Jurkat, Clone E6-1 (cell line): ENCODE measurements around the gene TRPM3. TPM values are rescaled to one million over a fixed set of nuclear protein-coding genes. Genes with fewer than 3 reads are reported as not detected.

Source experiments
- DNase-seq: peaks from one replicate; pipeline ENCODE4 v3.0.0-alpha.2; 2011; ENCODE audit warnings: low read depth, low spot score
- H3K4me3 ChIP-seq: 2 replicates; pipeline ENCODE4 v1.5.1; 2011; ENCODE audit warnings: mild to moderate bottlenecking, low read length, control low read depth, moderate library complexity
- polyA plus RNA-seq: library from polyadenylated mRNA; unstranded; fragments of >200 nt; gene quantifications from one replicate; pipeline ENCODE4 v1.2.1, GENCODE V29; 2012; ENCODE audit warnings: missing spikeins; ENCODE audit not compliant: insufficient read length, insufficient read depth

TRPM3 gene
- not detected for polyA plus RNA-seq

- no peak for DNase-seq
- H3K4me3 ChIP-seq = no peak within 1 kb of the TSS
Observed at GRCh38 chr9:71121275-71122021, at the start of gene TRPM3. TRPM3 (minus strand) TSS chr9:71121621; CDS start chr9:71121354, 267 bp downstream.

- DNase-seq = no peak
- no peak overlapping the region for H3K4me3 ChIP-seq
Observed at GRCh38 chr9:71168418-71168817, 47.0 kb upstream of the TRPM3 start.

GRCh38 chr9:71162126-71162525, 40.7 kb upstream of the TRPM3 start:
- H3K4me3 ChIP-seq = no peak overlapping the region
- DNase-seq = no peak

- H3K4me3 ChIP-seq = no peak overlapping the region
- no peak for DNase-seq
Observed at GRCh38 chr9:71157731-71158130, 36.3 kb upstream of the TRPM3 start.

- H3K4me3 ChIP-seq = no peak overlapping the region
- DNase-seq = no peak
Observed at GRCh38 chr9:71147368-71147767, 25.9 kb upstream of the TRPM3 start.

GRCh38 chr9:71146511-71146910, 25.1 kb upstream of the TRPM3 start:
- peak; percentile 12 for DNase-seq

GRCh38 chr9:71145179-71145578, 23.8 kb upstream of the TRPM3 start:
- DNase-seq = no peak
- H3K4me3 ChIP-seq = no peak overlapping the region

More at GRCh38 chr9:71146511-71146910, 25.1 kb upstream of the TRPM3 start:
- no peak overlapping the region for H3K4me3 ChIP-seq

GRCh38 chr9:71144495-71144894, 23.1 kb upstream of the TRPM3 start:
- H3K4me3 ChIP-seq = no peak overlapping the region
- no peak for DNase-seq

GRCh38 chr9:71136696-71137095, 15.3 kb upstream of the TRPM3 start:
- H3K4me3 ChIP-seq = no peak overlapping the region
- peak; percentile 50 for DNase-seq

GRCh38 chr9:71131145-71131544, 9.7 kb upstream of the TRPM3 start:
- DNase-seq = no peak

GRCh38 chr9:71130521-71130920, 9.1 kb upstream of the TRPM3 start:
- H3K4me3 ChIP-seq = no peak overlapping the region
- no peak for DNase-seq

More at GRCh38 chr9:71131145-71131544, 9.7 kb upstream of the TRPM3 start:
- H3K4me3 ChIP-seq = no peak overlapping the region

- no peak for DNase-seq
- no peak overlapping the region for H3K4me3 ChIP-seq
Observed at GRCh38 chr9:71128796-71129195, 7.4 kb upstream of the TRPM3 start.

GRCh38 chr9:71127301-71127700, 5.9 kb upstream of the TRPM3 start:
- DNase-seq = no peak
- no peak overlapping the region for H3K4me3 ChIP-seq

GRCh38 chr9:71122421-71122820, 1.0 kb upstream of the TRPM3 start:
- H3K4me3 ChIP-seq = no peak overlapping the region
- no peak for DNase-seq

- DNase-seq = no peak
- no peak overlapping the region for H3K4me3 ChIP-seq
Observed at GRCh38 chr9:71122022-71122275, 528 bp upstream of the TRPM3 start.

GRCh38 chr9:71120501-71121247, 747 bp downstream of the TRPM3 start:
- no peak overlapping the region for H3K4me3 ChIP-seq
- DNase-seq = no peak

GRCh38 chr9:71119746-71120145, 1.7 kb downstream of the TRPM3 start:
- no peak overlapping the region for H3K4me3 ChIP-seq

GRCh38 chr9:71118324-71118723, 3.1 kb downstream of the TRPM3 start:
- no peak for DNase-seq
- no peak overlapping the region for H3K4me3 ChIP-seq

More at GRCh38 chr9:71119746-71120145, 1.7 kb downstream of the TRPM3 start:
- DNase-seq = no peak

GRCh38 chr9:71115448-71115975, 5.9 kb downstream of the TRPM3 start:
- DNase-seq = no peak
- H3K4me3 ChIP-seq = no peak overlapping the region

- no peak for DNase-seq
- no peak overlapping the region for H3K4me3 ChIP-seq
Observed at GRCh38 chr9:71112866-71113265, 8.6 kb downstream of the TRPM3 start.
